Stomach (tissue), 4 donors: ENCODE measurements around the gene BSN.

ENCODE experiments used
- POLR2A ChIP-seq, 4 donors: fragments of 450-650 bp; IDR thresholded peaks; one replicate each; pipeline ENCODE4 v1.6.1; 2016; ENCODE audit warnings: antibody characterized with exemption in 4 of 4, control low read depth in 2 of 4, mild to moderate bottlenecking in 1 of 4, moderate library complexity in 1 of 4
- POLR2AphosphoS5 ChIP-seq, 3 donors: sonication (generic); formaldehyde crosslinking; IDR thresholded peaks; one replicate each; pipeline ENCODE4 v1.6.1; 2016; ENCODE audit warnings: antibody characterized with exemption in 3 of 3
- TF ChIP-seq, protein P1 (sequence below), 7 experiments: fragments of 450-650 bp in 4 of 7; fragments of 200-600 bp in 3 of 7; sonication (generic) in 3 of 7; IDR thresholded peaks; one replicate each; pipeline ENCODE4 v1.5.1; 2016 to 2019; ENCODE audit warnings: antibody characterized with exemption in 7 of 7, control low read depth in 2 of 7, mild to moderate bottlenecking in 1 of 7

DNA sequence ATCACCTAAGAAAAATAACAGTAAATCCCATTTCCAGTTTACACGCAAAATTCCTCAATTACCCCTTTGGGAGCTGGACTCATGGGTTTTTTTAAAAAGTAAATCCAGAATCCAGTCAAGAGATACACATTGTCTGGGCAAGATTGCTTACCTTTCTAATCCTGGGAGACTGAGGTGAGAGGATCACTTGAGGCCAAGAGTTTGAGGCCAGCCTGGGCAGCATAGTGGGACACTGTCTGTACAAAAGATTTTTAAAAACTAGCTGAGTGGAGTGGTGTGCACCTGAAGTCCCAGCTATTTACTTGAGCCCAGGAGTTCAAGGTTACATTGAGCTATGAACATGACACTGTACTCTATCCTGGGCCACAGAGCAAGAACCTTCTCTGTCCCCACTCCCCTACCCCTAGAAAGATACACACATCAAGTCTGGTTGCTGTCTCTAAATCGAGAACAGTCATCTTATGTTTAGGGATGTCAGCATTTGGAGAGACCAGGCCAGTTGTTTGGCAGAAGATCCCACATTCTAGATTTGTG is 45.2 kb upstream of the BSN start:
- TF ChIP-seq POLR2A (IDR thresholded peaks at IDR 0.05) (no peak), POLR2AphosphoS5 (IDR thresholded peaks at IDR 0.05) (no peak)
- TF ChIP-seq, protein P1, sequence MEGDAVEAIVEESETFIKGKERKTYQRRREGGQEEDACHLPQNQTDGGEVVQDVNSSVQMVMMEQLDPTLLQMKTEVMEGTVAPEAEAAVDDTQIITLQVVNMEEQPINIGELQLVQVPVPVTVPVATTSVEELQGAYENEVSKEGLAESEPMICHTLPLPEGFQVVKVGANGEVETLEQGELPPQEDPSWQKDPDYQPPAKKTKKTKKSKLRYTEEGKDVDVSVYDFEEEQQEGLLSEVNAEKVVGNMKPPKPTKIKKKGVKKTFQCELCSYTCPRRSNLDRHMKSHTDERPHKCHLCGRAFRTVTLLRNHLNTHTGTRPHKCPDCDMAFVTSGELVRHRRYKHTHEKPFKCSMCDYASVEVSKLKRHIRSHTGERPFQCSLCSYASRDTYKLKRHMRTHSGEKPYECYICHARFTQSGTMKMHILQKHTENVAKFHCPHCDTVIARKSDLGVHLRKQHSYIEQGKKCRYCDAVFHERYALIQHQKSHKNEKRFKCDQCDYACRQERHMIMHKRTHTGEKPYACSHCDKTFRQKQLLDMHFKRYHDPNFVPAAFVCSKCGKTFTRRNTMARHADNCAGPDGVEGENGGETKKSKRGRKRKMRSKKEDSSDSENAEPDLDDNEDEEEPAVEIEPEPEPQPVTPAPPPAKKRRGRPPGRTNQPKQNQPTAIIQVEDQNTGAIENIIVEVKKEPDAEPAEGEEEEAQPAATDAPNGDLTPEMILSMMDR (IDR thresholded peaks at IDR 0.05) = no peak
